GM19397 (cell line): ENCODE data around the gene NOC2L.

Source experiments
- ATAC-seq: cut with Tn5 transposase; IDR thresholded peaks from one replicate; pipeline ENCODE4 v1.9.1; 2021; ENCODE audit warnings: mild to moderate bottlenecking, moderate library complexity; ENCODE audit not compliant: unreplicated experiment

NOC2L gene

GRCh38 chr1:944341-945325 is 14.4 kb downstream of the NOC2L start:
- no peak for ATAC-seq

- no peak for ATAC-seq
These were observed 15.3 kb downstream of the NOC2L start for GRCh38 chr1:943545-944340.

DNA sequence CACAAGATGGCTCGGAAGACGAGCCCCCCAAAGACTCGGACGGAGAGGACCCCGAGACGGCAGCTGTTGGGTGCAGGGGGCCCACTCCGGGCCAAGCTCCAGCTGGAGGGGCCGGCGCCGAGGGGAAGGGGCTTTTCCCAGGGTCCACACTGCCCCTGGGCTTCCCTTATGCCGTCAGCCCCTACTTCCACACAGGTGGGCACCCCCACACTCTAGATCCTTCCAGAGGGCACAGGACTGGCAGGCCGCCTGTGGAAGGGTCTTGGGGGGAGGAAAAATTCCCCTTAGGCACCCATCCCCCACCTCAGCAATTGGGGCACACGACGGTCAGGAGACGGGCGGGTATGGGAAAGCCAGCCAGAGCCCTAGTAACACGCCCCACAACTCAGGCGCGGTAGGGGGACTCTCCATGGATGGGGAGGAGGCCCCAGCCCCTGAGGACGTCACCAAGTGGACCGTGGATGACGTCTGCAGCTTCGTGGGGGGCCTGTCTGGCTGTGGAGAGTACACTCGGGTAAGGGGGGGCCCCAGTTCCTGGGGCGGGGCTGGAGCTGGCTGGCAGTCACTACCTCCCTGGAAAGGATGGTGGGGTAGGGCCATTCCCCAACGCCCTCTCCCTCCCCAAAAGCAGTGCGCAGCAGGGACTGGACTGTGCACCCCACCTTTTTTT is 16.1 kb downstream of the NOC2L start:
- ATAC-seq, result no peak

DNA sequence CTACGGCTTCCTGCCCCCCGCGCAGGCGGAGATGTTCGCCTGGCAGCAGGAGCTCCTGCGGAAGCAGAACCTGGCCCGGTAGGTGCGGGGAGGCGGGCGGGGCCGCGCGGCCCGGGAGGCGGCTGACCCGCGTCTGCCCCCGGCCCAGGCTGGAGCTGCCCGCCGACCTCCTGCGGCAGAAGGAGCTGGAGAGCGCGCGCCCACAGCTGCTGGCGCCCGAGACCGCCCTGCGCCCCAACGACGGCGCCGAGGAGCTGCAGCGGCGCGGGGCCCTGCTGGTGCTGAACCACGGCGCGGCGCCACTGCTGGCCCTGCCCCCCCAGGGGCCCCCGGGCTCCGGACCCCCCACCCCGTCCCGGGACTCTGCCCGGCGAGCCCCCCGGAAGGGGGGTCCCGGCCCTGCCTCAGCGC is 16.6 kb downstream of the NOC2L start:
- no peak for ATAC-seq

DNA sequence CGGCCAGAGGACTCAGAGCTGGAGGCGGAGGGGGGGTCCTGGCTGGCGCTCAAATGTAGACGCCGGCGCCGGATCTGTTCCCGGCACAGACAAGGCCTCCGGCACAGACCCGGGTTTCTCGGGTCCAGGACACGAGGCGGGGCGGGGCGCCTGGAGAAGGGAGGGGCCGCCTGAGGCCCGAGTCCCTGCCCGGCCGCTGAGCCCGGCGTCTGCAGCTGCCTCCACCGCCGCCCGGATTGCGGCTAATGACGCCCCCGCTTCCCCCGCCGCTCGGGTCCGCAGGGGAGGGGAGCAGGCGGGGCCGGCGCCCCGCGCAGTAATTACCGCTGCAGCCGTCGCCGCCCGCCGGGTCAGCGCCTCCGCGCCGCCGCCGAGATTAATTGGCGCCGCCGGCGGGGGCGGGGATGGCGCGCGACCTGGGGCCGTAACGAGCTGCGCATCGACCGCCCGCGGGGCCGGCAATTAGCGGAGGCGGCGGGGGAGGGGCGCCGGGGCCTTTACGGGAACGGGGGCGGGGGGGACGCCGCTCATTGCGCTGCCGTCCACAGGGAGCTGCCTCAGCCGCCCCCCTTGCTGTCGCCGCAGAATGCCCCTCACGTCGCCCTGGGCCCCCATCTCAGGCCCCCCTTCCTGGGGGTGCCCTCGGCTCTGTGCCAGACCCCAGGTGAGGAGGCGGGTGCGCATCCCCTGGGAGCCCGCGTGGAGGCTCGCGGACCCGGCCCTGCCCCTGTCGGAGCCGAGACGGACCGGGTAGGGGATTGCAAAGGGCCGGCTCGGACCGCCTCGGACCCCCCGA is 17.3 kb downstream of the NOC2L start:
- no peak for ATAC-seq

DNA sequence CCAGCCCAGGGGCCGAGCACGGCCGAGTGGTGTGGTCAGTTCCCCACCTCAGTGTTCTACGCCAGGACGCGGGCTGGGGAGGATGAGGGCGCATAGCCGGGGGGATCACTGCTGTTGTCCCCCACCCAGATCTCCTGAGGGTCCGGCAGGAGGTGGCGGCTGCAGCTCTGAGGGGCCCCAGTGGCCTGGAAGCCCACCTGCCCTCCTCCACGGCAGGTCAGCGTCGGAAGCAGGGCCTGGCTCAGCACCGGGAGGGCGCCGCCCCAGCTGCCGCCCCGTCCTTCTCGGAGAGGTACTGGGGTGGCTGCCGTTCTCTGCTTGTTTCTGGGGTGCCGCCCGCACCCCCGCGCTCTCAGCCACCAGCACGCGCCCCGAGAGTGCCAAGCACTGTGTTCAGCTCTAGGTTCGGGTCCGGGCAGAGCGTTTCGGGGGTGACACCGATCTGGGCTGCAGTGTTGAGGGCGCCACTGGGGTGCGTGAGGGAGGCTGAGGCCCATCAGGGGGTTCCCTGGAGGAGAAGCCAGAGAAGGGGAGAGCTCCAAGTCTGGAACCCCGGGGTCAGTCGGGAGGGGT is 18.0 kb downstream of the NOC2L start:
- ATAC-seq, result no peak

- no peak for ATAC-seq
These were observed 18.7 kb downstream of the NOC2L start for GRCh38 chr1:940107-941014.

- no peak for ATAC-seq
These were observed 19.4 kb downstream of the NOC2L start for GRCh38 chr1:939511-940106.

GRCh38 chr1:938711-939489 is 20.2 kb downstream of the NOC2L start:
- ATAC-seq, result no peak

DNA sequence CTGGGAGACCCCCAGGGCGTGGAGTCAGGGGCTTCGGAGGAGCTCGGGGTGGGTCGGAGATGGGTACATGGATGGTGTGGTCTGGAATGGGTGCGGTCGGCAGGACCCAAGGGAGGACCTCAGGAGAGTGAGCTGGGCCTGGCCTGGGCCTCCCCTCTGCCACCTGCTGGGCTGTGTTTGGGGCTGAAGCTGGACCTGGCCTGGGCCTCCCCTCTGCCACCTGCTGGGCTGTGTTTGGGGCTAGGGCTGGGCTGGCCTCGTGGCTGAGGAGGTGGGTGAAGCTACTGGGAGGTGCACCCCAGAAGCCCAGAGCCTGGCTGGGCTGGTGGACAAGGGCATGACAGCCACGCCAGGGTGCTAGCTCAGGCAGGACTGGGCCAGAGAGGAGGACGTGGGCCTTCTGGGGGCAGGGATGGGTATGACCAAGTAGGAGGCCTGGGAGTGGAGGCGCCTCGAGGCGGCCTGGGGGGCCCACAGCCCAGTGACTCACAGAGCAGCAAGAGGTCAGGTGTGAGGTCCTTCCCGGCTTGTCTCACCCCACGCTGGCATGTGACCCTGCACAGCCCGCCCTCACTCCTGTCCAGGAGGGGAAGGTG is 20.9 kb downstream of the NOC2L start:
- no peak for ATAC-seq

- ATAC-seq, result no peak
These were observed 21.5 kb downstream of the NOC2L start for GRCh38 chr1:937521-937920.

DNA sequence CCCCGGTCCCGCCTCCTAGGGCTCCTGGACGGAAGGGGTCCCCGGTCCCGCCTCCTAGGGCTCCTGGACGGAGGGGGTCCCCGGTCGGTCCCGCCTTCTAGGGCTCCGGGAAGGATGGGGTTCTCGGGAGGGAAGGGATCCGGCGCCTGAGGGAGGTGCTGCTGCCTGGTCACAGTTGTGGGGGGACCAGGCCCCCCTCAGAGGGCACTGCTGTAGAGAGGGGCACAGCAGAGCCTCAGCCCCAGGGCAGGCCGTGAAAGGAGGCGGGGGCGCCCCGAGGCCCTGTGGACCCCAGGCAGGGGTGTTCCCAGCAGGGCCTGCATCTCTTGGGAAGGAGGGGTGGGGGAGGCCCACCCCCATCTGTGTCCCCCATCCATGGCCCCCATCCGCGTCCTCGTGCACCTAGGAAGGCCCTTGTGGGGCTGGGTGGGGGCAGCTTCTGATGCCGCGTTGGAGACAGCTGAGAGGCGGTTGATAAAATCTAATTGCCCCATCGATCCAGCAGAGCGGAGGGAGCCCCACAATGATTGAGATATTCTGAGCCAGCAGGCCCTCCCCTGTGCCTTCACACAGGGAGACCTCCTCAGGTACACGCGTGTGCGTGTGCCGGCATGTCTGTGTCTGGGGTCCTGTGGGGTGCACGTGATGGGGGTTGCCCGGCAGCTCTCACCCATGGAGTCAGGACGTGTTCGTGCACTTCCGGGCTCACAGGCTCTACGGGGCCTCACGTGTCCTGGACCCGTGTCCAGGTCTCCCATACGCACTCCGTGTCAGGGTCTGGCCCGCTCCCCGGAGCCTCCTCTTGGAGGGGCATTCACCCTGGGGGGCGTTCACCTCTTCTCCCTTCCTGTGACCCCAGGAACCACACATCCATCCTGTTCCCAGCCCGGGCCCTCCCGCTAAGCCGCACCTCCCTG is 22.4 kb downstream of the NOC2L start:
- no peak for ATAC-seq

- no peak for ATAC-seq
These were observed 23.3 kb downstream of the NOC2L start for GRCh38 chr1:935751-936231.

DNA sequence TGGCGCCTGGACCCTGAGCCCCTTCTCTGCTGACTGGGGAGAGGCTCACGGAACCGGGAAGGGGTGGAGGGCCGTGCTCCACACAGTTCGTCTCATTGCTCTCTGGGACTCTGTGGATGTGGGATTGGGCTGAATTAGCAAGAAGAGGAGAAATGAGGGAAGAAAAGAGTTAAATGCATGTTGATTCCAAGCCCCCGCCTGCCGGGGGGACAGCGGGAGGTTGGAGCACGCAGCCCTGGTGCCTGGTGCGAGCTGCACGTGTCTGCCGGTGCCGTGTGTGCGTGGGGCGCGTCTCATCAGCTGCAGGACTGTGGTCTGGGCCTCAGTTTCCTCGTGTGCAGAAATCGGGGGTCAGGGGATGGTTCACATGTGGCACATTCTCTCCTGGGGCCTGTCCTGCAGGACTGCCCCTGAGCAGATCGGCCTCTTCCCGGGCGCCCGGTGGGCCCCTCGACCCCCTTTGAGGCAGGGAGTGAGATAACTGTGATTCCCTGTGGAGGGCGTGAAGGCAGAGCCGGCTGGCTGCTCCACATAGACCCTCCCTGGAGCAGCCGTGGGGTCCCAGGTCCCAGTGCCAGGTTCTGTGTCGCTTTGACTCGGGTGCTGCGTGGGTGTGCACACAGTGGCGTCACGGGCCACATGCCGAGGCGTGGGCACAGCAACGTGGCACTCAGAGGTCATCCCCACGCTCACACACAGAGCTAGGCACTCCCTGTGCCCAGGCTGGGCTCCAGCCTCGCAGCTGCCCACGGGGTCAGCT is 23.9 kb downstream of the NOC2L start:
- no peak for ATAC-seq

DNA sequence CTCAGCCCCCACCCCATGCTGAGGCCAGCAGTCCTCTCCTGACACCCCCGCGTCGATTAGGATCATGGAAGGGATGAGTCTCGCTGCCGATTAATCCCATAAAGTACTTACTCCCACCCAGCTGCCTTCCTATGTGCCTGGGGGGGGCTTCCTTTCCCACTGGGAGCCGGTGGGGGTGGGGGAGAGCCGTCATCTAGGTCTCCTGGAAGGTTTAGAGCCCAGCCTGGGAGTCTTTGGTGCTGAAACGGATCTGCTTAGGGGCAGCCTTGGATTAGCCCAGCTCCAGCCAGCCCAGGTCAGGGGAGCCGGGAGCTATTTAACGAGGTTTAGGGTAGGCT is 25.5 kb downstream of the NOC2L start:
- ATAC-seq, result no peak
